PC-9 (cell line): ENCODE results near the gene NEURL1B. TPM values are rescaled to one million over a fixed set of nuclear protein-coding genes. Genes with fewer than 3 reads are reported as not detected.

Source experiments
- BruUV-seq: library from RNA; stranded (reverse); fragments of 400-500 nt; replicated peaks from 2 replicates; lab custom pipeline; 2021; lab: Mats Ljungman, UMichigan
- CTCF ChIA-PET: fragments of 300-600 bp; sonication (Branson Sonifier 250); formaldehyde crosslinking; loops from one replicate; lab custom pipeline; 2022; ENCODE audit warnings: antibody characterized with exemption; lab: Charles Lee
- POLR2A ChIA-PET: fragments of 300-600 bp; sonication (Branson Sonifier 250); formaldehyde crosslinking; loops from one replicate; lab custom pipeline; 2022; ENCODE audit warnings: antibody characterized with exemption; ENCODE audit not compliant: unreplicated experiment; lab: Charles Lee
- DNase-seq, 2 experiments: peaks; one replicate each; pipeline versions ENCODE4 v3.0.0 to v3.0.0-alpha.2; 2015 to 2022; ENCODE audit warnings: mixed read lengths in 1 of 2
- H2AFZ ChIP-seq: fragments of 200-600 bp; sonication (generic); 2 replicates; pipeline ENCODE4 v1.8.1; 2017; ENCODE audit warnings: antibody characterized with exemption
- H3F3A ChIP-seq: fragments of 200-600 bp; sonication (generic); 2 replicates; pipeline ENCODE4 v1.8.1; 2017; ENCODE audit warnings: antibody characterized with exemption, mild to moderate bottlenecking, low read depth; ENCODE audit not compliant: insufficient read depth
- H3K27ac ChIP-seq: fragments of 200-600 bp; sonication (generic); 2 replicates; pipeline ENCODE4 v1.6.1; 2016; ENCODE audit warnings: mixed run types
- H3K27me3 ChIP-seq: fragments of 200-600 bp; sonication (generic); 2 replicates; pipeline ENCODE4 v1.6.1; 2016; ENCODE audit warnings: low read depth, mixed run types; ENCODE audit not compliant: insufficient read depth
- H3K36me3 ChIP-seq: fragments of 200-600 bp; sonication (generic); 2 replicates; pipeline ENCODE4 v1.6.1; 2016; ENCODE audit warnings: low read depth, mixed run types
- H3K4me1 ChIP-seq: fragments of 200-600 bp; sonication (generic); replicated peaks from 2 replicates; pipeline ENCODE4 v1.6.1; 2016; ENCODE audit warnings: mixed run types; ENCODE audit not compliant: insufficient read depth
- H3K4me2 ChIP-seq: fragments of 200-600 bp; sonication (generic); 2 replicates; pipeline ENCODE4 v1.6.1; 2017; ENCODE audit warnings: mixed run types
- H3K4me3 ChIP-seq: fragments of 200-600 bp; sonication (generic); 2 replicates; pipeline ENCODE4 v1.6.1; 2016; ENCODE audit warnings: mixed run types
- H3K79me2 ChIP-seq: fragments of 200-600 bp; sonication (generic); 2 replicates; pipeline ENCODE4 v1.6.1; 2017; ENCODE audit warnings: low read depth, mixed run types
- H3K9me2 ChIP-seq: fragments of 200-600 bp; sonication (generic); 2 replicates; pipeline ENCODE4 v1.8.1; 2017; ENCODE audit warnings: mild to moderate bottlenecking; ENCODE audit not compliant: insufficient read depth
- H3K9me3 ChIP-seq: fragments of 200-600 bp; sonication (generic); 2 replicates; pipeline ENCODE4 v1.8.1; 2016; ENCODE audit warnings: low read depth; ENCODE audit not compliant: insufficient read depth
- H4K20me1 ChIP-seq: fragments of 200-600 bp; sonication (generic); 2 replicates; pipeline ENCODE4 v1.8.1; 2017; ENCODE audit not compliant: insufficient read depth
- EZH2 ChIP-seq: fragments of 200-600 bp; sonication (generic); IDR thresholded peaks from 2 replicates; pipeline ENCODE4 v1.8.0; 2017; ENCODE audit warnings: antibody characterized with exemption, low read depth
- intact Hi-C: fragments of 100-400 bp; cut with micrococcal nuclease; formaldehyde crosslinking; loops from one replicate; pipeline ENCODE4 v1.10.0; 2022; ENCODE audit not compliant: unreplicated experiment
- total RNA-seq: library from RNA; stranded (reverse); gene quantifications from 2 replicates; pipeline ENCODE4 v1.2.3, GENCODE V29; 2021
- TF ChIP-seq, protein P1 (sequence below): fragments of 200-600 bp; sonication (generic); conservative IDR thresholded peaks from 2 replicates; pipeline ENCODE4 v1.6.1; 2017; ENCODE audit warnings: mixed run types, antibody characterized with exemption, mild to moderate bottlenecking, moderate library complexity

The NEURL1B gene
- total RNA-seq, 1 experiment from 2014 or later: 14.3 TPM

GRCh38 chr5:172694541-172694940 lies 53.5 kb downstream of the NEURL1B start:
- CTCF ChIA-PET: interaction anchor here (0.6 kb wide), 1 partner anchor 86 kb away, joined by 21 read pairs; no protein-coding TSS in a partner anchor

GRCh38 chr5:172695232-172696054 lies 54.4 kb downstream of the NEURL1B start:
- no peaks in the 10 kb centered on the region for H4K20me1 ChIP-seq
- peaks cover 3% of the 10 kb centered on the region; the same call in 1 of the 2 replicates for H3K27me3 ChIP-seq
- no peaks in the 10 kb centered on the region for H3K9me2 ChIP-seq
- H3K27ac ChIP-seq: no peak overlapping the region
- H3K4me2 ChIP-seq: no peak overlapping the region
- H3K9me3 ChIP-seq: no peaks in the 10 kb centered on the region
- TF ChIP-seq EZH2: no peak
- TF ChIP-seq, protein P1, sequence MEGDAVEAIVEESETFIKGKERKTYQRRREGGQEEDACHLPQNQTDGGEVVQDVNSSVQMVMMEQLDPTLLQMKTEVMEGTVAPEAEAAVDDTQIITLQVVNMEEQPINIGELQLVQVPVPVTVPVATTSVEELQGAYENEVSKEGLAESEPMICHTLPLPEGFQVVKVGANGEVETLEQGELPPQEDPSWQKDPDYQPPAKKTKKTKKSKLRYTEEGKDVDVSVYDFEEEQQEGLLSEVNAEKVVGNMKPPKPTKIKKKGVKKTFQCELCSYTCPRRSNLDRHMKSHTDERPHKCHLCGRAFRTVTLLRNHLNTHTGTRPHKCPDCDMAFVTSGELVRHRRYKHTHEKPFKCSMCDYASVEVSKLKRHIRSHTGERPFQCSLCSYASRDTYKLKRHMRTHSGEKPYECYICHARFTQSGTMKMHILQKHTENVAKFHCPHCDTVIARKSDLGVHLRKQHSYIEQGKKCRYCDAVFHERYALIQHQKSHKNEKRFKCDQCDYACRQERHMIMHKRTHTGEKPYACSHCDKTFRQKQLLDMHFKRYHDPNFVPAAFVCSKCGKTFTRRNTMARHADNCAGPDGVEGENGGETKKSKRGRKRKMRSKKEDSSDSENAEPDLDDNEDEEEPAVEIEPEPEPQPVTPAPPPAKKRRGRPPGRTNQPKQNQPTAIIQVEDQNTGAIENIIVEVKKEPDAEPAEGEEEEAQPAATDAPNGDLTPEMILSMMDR: no peak
- H3K79me2 ChIP-seq: no peaks in the 10 kb centered on the region
- CTCF ChIA-PET: no interaction called here
- no peaks in the 10 kb centered on the region for H3K36me3 ChIP-seq
- no peak overlapping the region for H3K4me3 ChIP-seq
- peaks cover 4% of the 10 kb centered on the region for H3K4me1 ChIP-seq
- H2AFZ ChIP-seq: no peak overlapping the region
- no peak for DNase-seq
- intact Hi-C loops: loop anchor here (5.0 kb wide), 2 partner anchors 233 to 588 kb away; no protein-coding TSS in a partner anchor
- no TSS peak for BruUV-seq
- no peaks in the 10 kb centered on the region; the same call in 1 of the 2 replicates for H3F3A ChIP-seq
- POLR2A ChIA-PET: no interaction called here

More at GRCh38 chr5:172694541-172694940, 53.5 kb downstream of the NEURL1B start:
- DNase-seq: no peak
- Histone ChIP-seq H3K36me3 (no peaks in the 10 kb centered on the region), H3K79me2 (no peaks in the 10 kb centered on the region), H3K4me3 (no peak overlapping the region), H3K4me1 (peaks cover 13% of the 10 kb centered on the region), H3K27ac (no peak overlapping the region), H3K27me3 (no peaks in the 10 kb centered on the region), H2AFZ (no peak overlapping the region), H3K9me3 (no peaks in the 10 kb centered on the region), H3F3A (peaks cover 3% of the 10 kb centered on the region; the same call in 1 of the 2 replicates), H3K9me2 (no peaks in the 10 kb centered on the region), H3K4me2 (no peak overlapping the region), H4K20me1 (no peaks in the 10 kb centered on the region)
- TF ChIP-seq, protein P1: no peak
- no peak for TF ChIP-seq EZH2
- intact Hi-C loops: no loop called here
- POLR2A ChIA-PET: interaction anchor here (0.6 kb wide), 1 partner anchor 51 kb away, joined by 8 read pairs; no protein-coding TSS in a partner anchor
- no TSS peak for BruUV-seq

- intact Hi-C loops: loop anchor here (5.0 kb wide), 2 partner anchors 234 to 589 kb away; no protein-coding TSS in a partner anchor
- no TSS peak for BruUV-seq
- no peaks in the 10 kb centered on the region for H4K20me1 ChIP-seq
These were observed 55.2 kb downstream of the NEURL1B start for GRCh38 chr5:172696171-172696849.

More at GRCh38 chr5:172696171-172696849, 55.2 kb downstream of the NEURL1B start:
- no peak for DNase-seq
- H3K36me3 ChIP-seq: no peaks in the 10 kb centered on the region
- H3K27me3 ChIP-seq: peaks cover 10% of the 10 kb centered on the region
- H3K79me2 ChIP-seq: no peaks in the 10 kb centered on the region
- peak overlapping the region; percentile 91; the same call in 1 of the 2 replicates for H3K4me2 ChIP-seq
- ChIA-PET CTCF (interaction anchor here (0.6 to 1.2 kb wide), 3 partner anchors 30 to 615 kb away, joined by 3 to 10 read pairs (median 4); no protein-coding TSS in a partner anchor), POLR2A (interaction anchor here (0.6 kb wide), 1 partner anchor 258 kb away, joined by 4 read pairs; no protein-coding TSS in a partner anchor)
- H3K9me3 ChIP-seq: no peaks in the 10 kb centered on the region
- no peak for TF ChIP-seq EZH2
- TF ChIP-seq, protein P1: no peak
- H3K4me3 ChIP-seq: no peak overlapping the region
- no peaks in the 10 kb centered on the region for H3K9me2 ChIP-seq
- peaks cover 3% of the 10 kb centered on the region; the same call in 1 of the 2 replicates for H3F3A ChIP-seq
- H3K4me1 ChIP-seq: no peaks in the 10 kb centered on the region
- no peak overlapping the region for H2AFZ ChIP-seq
- H3K27ac ChIP-seq: no peak overlapping the region
